IPS-18c (cell line): ENCODE results near the gene FAM20C.

ENCODE experiments used
- H3K4me3 ChIP-seq: 2 replicates; pipeline ENCODE4 v1.7.0; 2013; ENCODE audit warnings: low read depth, mild to moderate bottlenecking, low read length, moderate library complexity; ENCODE audit not compliant: insufficient read depth
- H3K9me3 ChIP-seq: one replicate; pipeline ENCODE4 v1.6.1; 2013; ENCODE audit warnings: mild to moderate bottlenecking, low read length, moderate library complexity; ENCODE audit not compliant: control insufficient read depth, insufficient read depth

Gene FAM20C

GRCh38 chr7:302054-302992 is 110.0 kb downstream of the FAM20C start:
- Histone ChIP-seq H3K9me3 (peaks cover 2% of the 10 kb centered on the region), H3K4me3 (no peak overlapping the region)

- no peak overlapping the region for H3K4me3 ChIP-seq
- peaks cover 2% of the 10 kb centered on the region for H3K9me3 ChIP-seq
These were observed 111.1 kb downstream of the FAM20C start for GRCh38 chr7:303425-303824.

- no peak overlapping the region for H3K4me3 ChIP-seq
- H3K9me3 ChIP-seq = peaks cover 2% of the 10 kb centered on the region
These were observed 111.7 kb downstream of the FAM20C start for GRCh38 chr7:303884-304573.

GRCh38 chr7:304574-305409 is 112.4 kb downstream of the FAM20C start:
- H3K9me3 ChIP-seq = peaks cover 4% of the 10 kb centered on the region
- H3K4me3 ChIP-seq = no peak overlapping the region

- peaks cover 4% of the 10 kb centered on the region for H3K9me3 ChIP-seq
- H3K4me3 ChIP-seq = no peak overlapping the region
These were observed 113.2 kb downstream of the FAM20C start for GRCh38 chr7:305410-306151.

GRCh38 chr7:307970-308369 is 115.6 kb downstream of the FAM20C start:
- H3K4me3 ChIP-seq = no peak overlapping the region
- H3K9me3 ChIP-seq = peaks cover 2% of the 10 kb centered on the region

- Histone ChIP-seq H3K4me3 (no peak overlapping the region), H3K9me3 (peaks cover 2% of the 10 kb centered on the region)
These were observed 117.3 kb downstream of the FAM20C start for GRCh38 chr7:309586-310228.
